Stimulated activated naive CD8-positive, alpha-beta T cell treated with anti-CD3 and anti-CD28 coated beads, Interleukin-15, amount 100 ng/mL, for 72 hours (primary cell): Measurements from ENCODE around the gene CDNF.

Experiments used
- ATAC-seq: fragments of 150-1000 bp; cut with Tn5 transposase; 2 replicates; pipeline ENCODE4 v1.10.0; 2021; ENCODE audit warnings: mild to moderate bottlenecking, moderate library complexity
- DNase-seq, 2 donors: peaks; one replicate each; pipeline ENCODE4 v3.0.0; 2021 to 2022
- H3K27ac Mint-ChIP-seq, 2 donors: one replicate each; pipeline ENCODE4 v1.8.0; 2022; ENCODE audit warnings: mild to moderate bottlenecking in 2 of 2, mixed read lengths in 2 of 2, moderate library complexity in 2 of 2
- H3K27me3 Mint-ChIP-seq: one replicate; pipeline ENCODE4 v1.8.0; 2022; ENCODE audit warnings: mixed read lengths
- H3K4me1 Mint-ChIP-seq: one replicate; pipeline ENCODE4 v1.8.0; 2022; ENCODE audit warnings: mild to moderate bottlenecking, mixed read lengths
- H3K4me3 Mint-ChIP-seq, 2 donors: one replicate each; pipeline ENCODE4 v1.8.0; 2022; ENCODE audit warnings: mild to moderate bottlenecking in 2 of 2, mixed read lengths in 2 of 2, moderate library complexity in 1 of 2
- H3K9me3 Mint-ChIP-seq, 2 donors: one replicate each; pipeline ENCODE4 v1.8.0; 2022; ENCODE audit warnings: mixed read lengths in 2 of 2

The CDNF gene

GRCh38 chr10:14782691-14783363, 55.0 kb downstream of the CDNF start:
- H3K9me3 Mint-ChIP-seq, result peaks cover 0 to 13% of the 10 kb centered on the region in 2 donors

GRCh38 chr10:14781763-14782162, 56.1 kb downstream of the CDNF start:
- peaks cover 13% of the 10 kb centered on the region for H3K4me1 Mint-ChIP-seq
- ATAC-seq (no peak), DNase-seq (no peak)
- peaks cover 0 to 13% of the 10 kb centered on the region in 2 donors for H3K9me3 Mint-ChIP-seq
- no peak overlapping the region for H3K27ac Mint-ChIP-seq
- H3K27me3 Mint-ChIP-seq, result no peaks in the 10 kb centered on the region
- H3K4me3 Mint-ChIP-seq, result no peak overlapping the region

More at GRCh38 chr10:14782691-14783363, 55.0 kb downstream of the CDNF start:
- peak overlapping the region in 1 of 2 donors; percentile 2 for H3K27ac Mint-ChIP-seq
- H3K4me3 Mint-ChIP-seq, result peak overlapping the region in 1 of 2 donors; percentile 33
- ATAC-seq, result peak; percentile 61
- DNase-seq, result no peak
- H3K27me3 Mint-ChIP-seq, result no peaks in the 10 kb centered on the region
- peaks cover 13% of the 10 kb centered on the region for H3K4me1 Mint-ChIP-seq

- Mint-ChIP-seq H3K9me3 (peaks cover 0 to under 1% of the 10 kb centered on the region in 2 donors), H3K4me1 (peaks cover 13% of the 10 kb centered on the region), H3K27ac (no peak overlapping the region), H3K4me3 (no peak overlapping the region), H3K27me3 (no peaks in the 10 kb centered on the region)
- no peak for ATAC-seq
- DNase-seq, result no peak
These were observed 58.7 kb downstream of the CDNF start for GRCh38 chr10:14779001-14779651.

- DNase-seq, result no peak
- no peaks in the 10 kb centered on the region for H3K9me3 Mint-ChIP-seq
- H3K4me3 Mint-ChIP-seq, result no peak overlapping the region
- ATAC-seq, result no peak
- no peak overlapping the region for H3K27ac Mint-ChIP-seq
- no peaks in the 10 kb centered on the region for H3K27me3 Mint-ChIP-seq
- H3K4me1 Mint-ChIP-seq, result peaks cover 6% of the 10 kb centered on the region
These were observed 61.3 kb downstream of the CDNF start for GRCh38 chr10:14776546-14776945.

GRCh38 chr10:14775656-14776055, 62.2 kb downstream of the CDNF start:
- Mint-ChIP-seq H3K27ac (no peak overlapping the region), H3K27me3 (no peaks in the 10 kb centered on the region), H3K4me1 (peaks cover 6% of the 10 kb centered on the region), H3K4me3 (no peak overlapping the region), H3K9me3 (no peaks in the 10 kb centered on the region)
- DNase-seq (no peak), ATAC-seq (no peak)

GRCh38 chr10:14774797-14775196, 63.0 kb downstream of the CDNF start, which contains the start of gene FAM107B:
TSS of gene FAM107B (minus strand) at chr10:14774897. CDS start at chr10:14774663, 234 bp downstream.
- Mint-ChIP-seq H3K9me3 (no peaks in the 10 kb centered on the region), H3K27me3 (no peaks in the 10 kb centered on the region), H3K4me1 (peaks cover 6% of the 10 kb centered on the region), H3K4me3 (no peak within 1 kb of the TSS), H3K27ac (no peak within 1 kb of the TSS)
- ATAC-seq (no peak), DNase-seq (no peak)

GRCh38 chr10:14774214-14774580, 63.6 kb downstream of the CDNF start:
- ATAC-seq, result no peak
- DNase-seq, result no peak
- Mint-ChIP-seq H3K4me3 (no peak overlapping the region), H3K27ac (no peak overlapping the region), H3K27me3 (no peaks in the 10 kb centered on the region), H3K9me3 (no peaks in the 10 kb centered on the region), H3K4me1 (peaks cover 6% of the 10 kb centered on the region)

- H3K9me3 Mint-ChIP-seq, result no peaks in the 10 kb centered on the region
- no peaks in the 10 kb centered on the region for H3K27me3 Mint-ChIP-seq
- peak overlapping the region in 1 of 2 donors; percentile 78 for H3K27ac Mint-ChIP-seq
- ATAC-seq (no peak), DNase-seq (no peak)
- H3K4me1 Mint-ChIP-seq, result peaks cover 6% of the 10 kb centered on the region
- no peak overlapping the region for H3K4me3 Mint-ChIP-seq
These were observed 64.2 kb downstream of the CDNF start for GRCh38 chr10:14773551-14774213.

- Mint-ChIP-seq H3K27me3 (no peaks in the 10 kb centered on the region), H3K9me3 (no peaks in the 10 kb centered on the region), H3K27ac (no peak overlapping the region), H3K4me1 (no peaks in the 10 kb centered on the region), H3K4me3 (no peak overlapping the region)
- ATAC-seq, result no peak
- no peak for DNase-seq
These were observed 65.4 kb downstream of the CDNF start for GRCh38 chr10:14772399-14772798.

GRCh38 chr10:14770927-14771326, 66.9 kb downstream of the CDNF start:
- Mint-ChIP-seq H3K4me1 (no peaks in the 10 kb centered on the region), H3K4me3 (no peak overlapping the region)
- ATAC-seq, result no peak

More at GRCh38 chr10:14770927-14771326, 66.9 kb downstream of the CDNF start:
- H3K9me3 Mint-ChIP-seq, result no peaks in the 10 kb centered on the region
- H3K27me3 Mint-ChIP-seq, result no peaks in the 10 kb centered on the region
- H3K27ac Mint-ChIP-seq, result no peak overlapping the region
- no peak for DNase-seq
